GM13977 (cell line): ENCODE results near the gene ARL15.

ENCODE experiments used
- DNase-seq: peaks from one replicate; pipeline ENCODE4 v3.0.0; 2012; ENCODE audit warnings: low spot score
- in situ Hi-C: fragments of 300-500 bp; cut with MboI; formaldehyde crosslinking; loops from one replicate; pipeline ENCODE4 v1.12.0; 2022; ENCODE audit warnings: low sequenced_read_pairs, low pct_unique_long_range_greater_than_20kb, mixed read lengths, inconsistent platforms; ENCODE audit not compliant: unreplicated experiment
- TF ChIP-seq, protein P1 (sequence below): IDR thresholded peaks from 2 replicates; pipeline ENCODE4 v1.5.1; 2012; ENCODE audit warnings: mild to moderate bottlenecking, control low read depth; ENCODE audit not compliant: insufficient read depth; ENCODE audit errors: extremely low read depth, missing control alignments

ARL15 gene

DNA sequence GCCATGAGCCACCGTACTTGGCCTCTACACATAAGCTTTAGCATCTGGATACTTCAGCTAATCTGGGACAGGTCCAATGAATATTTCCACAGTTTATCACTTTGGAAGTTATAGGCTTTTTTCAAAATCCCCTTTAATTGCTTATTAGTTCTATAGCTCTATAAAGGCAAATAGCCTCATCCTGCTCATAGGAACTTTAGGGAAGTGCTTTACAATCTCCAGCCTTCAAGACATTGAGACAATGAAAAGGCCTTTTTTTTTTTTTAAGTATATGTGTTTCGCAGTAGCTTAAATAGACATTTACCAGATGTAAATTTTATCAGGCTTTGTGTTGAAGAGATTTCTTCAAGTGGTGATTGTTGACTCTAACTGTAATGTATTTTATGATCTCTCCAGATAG lies 224.2 kb downstream of the ARL15 start:
- TF ChIP-seq, protein P1, sequence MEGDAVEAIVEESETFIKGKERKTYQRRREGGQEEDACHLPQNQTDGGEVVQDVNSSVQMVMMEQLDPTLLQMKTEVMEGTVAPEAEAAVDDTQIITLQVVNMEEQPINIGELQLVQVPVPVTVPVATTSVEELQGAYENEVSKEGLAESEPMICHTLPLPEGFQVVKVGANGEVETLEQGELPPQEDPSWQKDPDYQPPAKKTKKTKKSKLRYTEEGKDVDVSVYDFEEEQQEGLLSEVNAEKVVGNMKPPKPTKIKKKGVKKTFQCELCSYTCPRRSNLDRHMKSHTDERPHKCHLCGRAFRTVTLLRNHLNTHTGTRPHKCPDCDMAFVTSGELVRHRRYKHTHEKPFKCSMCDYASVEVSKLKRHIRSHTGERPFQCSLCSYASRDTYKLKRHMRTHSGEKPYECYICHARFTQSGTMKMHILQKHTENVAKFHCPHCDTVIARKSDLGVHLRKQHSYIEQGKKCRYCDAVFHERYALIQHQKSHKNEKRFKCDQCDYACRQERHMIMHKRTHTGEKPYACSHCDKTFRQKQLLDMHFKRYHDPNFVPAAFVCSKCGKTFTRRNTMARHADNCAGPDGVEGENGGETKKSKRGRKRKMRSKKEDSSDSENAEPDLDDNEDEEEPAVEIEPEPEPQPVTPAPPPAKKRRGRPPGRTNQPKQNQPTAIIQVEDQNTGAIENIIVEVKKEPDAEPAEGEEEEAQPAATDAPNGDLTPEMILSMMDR = no peak
- in situ Hi-C loops = no loop called here
- no peak for DNase-seq

DNA sequence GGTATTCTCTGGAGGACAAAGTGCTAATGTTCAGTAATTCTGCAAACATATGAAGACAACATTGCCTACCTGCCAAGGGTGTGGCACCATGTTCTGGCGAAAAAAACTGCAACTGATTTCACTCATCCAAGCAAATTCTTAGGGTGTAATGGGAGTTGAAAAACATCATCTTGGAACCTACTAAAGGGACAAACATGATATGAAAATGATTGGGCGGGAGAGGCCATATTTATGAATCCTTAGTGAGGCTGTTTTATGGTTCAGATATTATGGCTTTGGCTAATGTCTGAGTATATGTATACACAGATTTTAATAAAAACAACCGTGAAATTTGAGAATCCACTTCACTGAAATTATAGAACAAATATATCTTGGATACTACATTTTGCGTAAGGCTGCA lies 225.7 kb downstream of the ARL15 start:
- TF ChIP-seq, protein P1 = no peak
- DNase-seq = no peak
- in situ Hi-C loops = no loop called here

GRCh38 chr5:54083851-54084250 lies 226.5 kb downstream of the ARL15 start:
- no peak for DNase-seq
- in situ Hi-C loops = no loop called here
- TF ChIP-seq, protein P1 = no peak

DNA sequence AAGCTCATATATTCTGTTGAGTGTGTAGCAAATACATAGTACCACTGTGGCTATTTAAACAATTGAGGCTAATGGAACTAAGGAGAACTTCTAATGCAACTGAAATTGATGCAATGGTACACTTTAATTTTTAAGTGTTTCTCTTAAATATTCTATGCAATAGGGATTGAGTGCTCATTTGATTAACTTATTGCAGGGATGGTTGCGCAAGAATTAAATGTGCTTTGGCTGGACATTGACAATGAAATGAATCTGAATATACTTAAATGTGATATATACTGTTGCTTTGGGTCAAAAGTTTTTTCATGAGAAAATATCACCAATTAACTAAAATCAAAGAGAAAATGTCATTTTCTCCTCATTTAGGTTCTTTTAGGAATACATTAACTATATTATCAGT lies 227.1 kb downstream of the ARL15 start:
- TF ChIP-seq, protein P1 = no peak
- no peak for DNase-seq
- in situ Hi-C loops = no loop called here

DNA sequence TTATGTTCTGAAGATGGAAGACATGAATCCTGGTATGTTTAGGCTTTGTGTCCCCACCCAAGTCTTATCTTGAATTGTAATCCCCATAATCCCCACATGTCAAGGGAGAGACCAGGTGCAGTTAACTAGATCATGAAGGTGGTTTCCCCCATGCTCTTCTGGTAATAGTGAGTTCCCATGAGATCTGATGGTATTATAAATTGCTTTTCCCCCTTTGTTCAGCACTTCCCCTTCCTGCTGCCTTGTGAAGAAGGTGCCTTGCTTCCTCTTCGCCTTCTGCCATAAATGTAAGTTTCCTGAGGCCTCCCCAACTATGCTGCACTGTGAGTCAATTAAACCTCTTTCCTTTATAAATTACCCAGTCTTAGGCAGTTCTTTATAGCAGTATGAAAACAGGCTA lies 229.0 kb downstream of the ARL15 start:
- no peak for DNase-seq
- in situ Hi-C loops = no loop called here
- TF ChIP-seq, protein P1 = no peak

GRCh38 chr5:54080831-54081230 lies 229.5 kb downstream of the ARL15 start:
- no peak for DNase-seq
- TF ChIP-seq, protein P1 = no peak
- in situ Hi-C loops = no loop called here

DNA sequence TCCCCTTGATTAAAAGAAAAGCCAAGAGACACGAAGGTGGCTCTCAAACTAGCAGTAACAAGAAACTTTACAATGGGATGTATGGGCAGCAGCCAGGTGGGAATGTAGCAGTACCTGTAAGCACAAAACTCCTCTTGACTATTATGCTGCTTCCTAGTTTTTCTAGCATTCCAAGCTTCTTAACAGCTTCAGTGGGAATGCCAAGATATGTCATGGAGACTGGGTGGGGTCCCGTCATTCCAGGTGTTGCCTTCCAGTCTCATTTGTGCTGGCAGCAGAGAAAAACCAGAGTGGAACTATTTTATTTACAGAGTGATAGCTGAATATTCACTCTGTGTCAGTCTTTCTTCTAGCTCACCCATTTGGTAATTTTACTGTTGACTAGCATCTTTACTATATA lies 236.6 kb downstream of the ARL15 start:
- no peak for DNase-seq
- in situ Hi-C loops = no loop called here
- TF ChIP-seq, protein P1 = no peak
